ENCODE data around the gene CRYGA.
"Not testable (repeated sequence)": the region's sequence is repeated elsewhere in the genome, so short reads cannot be mapped to it uniquely, and the experiment has no call there.

CRYGA gene

DNA sequence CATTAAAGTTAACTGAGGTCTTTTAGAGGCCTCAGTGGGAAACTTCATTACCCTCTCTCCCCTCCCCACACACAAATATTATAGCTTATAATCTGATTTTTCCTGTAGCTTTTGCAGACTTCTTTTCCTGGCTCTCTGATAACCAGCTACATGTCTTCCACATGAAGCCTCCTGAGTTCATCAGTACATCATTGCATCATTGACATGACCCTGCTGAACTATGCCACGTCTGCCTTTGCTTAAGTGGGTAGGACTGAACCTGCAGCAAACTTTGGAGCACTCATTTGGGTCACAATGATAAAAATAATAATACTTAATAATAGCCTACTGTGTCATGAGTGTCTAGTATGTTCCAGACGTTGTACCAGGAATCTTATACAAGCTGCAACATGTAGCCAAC is 7.0 kb downstream of the CRYGA start:
- DNase-seq, result no peak

DNA sequence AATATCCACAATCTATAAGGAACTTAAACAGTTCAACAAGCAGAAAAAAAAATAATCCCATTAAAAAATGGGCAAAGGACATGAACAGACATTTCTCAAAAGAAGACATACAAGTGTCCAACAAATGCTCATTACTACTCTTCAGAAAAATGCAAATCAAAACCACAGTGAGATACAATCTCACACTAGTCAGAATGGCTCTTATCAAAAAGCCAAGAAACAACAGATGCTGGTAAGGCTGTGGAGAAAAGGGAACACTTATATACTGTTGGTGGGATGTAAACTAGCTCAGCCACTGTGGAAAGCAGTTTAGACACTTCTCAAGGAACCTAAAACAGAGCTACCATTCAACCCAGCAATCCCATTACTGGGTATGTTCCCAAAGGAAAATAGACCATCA is 10.2 kb downstream of the CRYGA start:
- no peak for DNase-seq

DNA sequence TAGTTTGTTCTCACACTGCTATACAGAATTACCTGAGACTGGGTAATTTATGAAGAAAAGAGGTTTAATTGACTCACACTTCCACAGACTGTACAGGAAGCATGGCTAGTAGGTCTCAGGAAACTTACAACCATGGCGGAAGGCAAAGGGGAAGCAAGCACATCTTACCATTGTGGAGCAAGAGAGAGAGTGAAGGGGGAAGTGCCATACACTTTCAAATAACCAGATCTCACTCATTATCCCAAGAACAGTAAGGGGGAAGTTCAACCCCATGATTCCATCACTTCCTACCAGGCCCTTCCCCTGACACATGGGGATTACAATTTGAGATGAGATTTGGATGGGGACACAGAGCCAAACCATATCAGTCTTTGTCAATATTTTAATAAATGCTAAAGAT is 12.4 kb downstream of the CRYGA start:
- DNase-seq, result no peak

DNA sequence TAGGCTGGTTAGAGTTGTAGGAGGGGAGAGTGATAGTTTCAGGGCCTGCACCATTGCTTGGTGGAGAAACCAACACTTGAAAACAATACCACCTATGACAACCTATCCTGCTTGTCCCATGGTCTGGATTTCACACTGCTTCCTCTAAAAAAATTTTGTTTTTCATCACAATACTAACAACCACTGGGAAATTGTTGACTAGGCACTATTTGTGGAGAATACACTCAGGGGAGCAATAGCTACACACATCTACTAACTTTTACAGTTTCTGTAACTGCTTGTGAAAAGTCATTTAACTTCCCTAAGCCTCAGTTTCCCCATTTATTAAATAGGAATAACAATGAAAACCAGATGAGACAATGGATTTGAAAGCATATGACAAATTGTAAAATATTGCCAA is 13.3 kb downstream of the CRYGA start:
- no peak for DNase-seq

DNA sequence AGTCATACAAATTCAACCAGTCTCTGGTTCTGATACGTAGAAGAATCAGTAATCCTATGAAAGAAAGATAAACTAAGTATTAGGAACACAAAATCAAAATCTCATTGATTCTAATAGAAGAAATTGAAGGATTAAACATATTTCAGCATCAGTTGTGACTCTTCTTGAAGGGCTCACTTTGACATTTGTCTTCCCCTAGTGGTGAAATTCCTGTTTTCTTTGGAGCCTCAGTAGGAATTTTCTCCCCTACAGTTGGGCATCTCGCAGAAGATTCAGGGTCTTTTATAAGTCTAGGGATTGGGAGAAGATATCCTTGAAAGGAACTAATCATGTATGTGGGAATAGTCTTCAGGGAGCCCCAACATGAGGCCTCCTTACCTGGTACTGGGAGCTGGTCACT is 14.6 kb downstream of the CRYGA start:
- no peak for DNase-seq

- no peak for DNase-seq
Observed at GRCh38 chr2:208147759-208148158, 15.6 kb downstream of the CRYGA start.

DNA sequence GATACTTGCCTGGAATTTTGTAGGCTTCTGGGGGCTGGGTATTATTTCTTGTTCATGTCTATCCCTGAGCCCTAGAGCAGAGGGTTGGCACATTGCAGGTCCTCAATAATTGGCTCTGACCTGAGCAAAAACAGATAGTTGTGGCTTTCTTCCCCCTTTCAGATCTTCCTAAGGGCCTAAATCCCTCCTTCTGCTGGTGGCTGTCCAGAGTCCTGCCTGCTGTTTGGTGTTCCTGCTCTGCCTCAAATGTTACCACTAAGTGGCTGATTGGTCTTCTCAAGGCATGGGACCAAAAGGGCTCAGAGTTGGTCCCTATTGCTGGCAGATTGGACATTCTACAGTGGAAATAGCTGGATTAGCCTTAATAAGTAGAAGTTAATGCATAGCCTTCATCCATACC is 16.4 kb downstream of the CRYGA start:
- no peak for DNase-seq

DNA sequence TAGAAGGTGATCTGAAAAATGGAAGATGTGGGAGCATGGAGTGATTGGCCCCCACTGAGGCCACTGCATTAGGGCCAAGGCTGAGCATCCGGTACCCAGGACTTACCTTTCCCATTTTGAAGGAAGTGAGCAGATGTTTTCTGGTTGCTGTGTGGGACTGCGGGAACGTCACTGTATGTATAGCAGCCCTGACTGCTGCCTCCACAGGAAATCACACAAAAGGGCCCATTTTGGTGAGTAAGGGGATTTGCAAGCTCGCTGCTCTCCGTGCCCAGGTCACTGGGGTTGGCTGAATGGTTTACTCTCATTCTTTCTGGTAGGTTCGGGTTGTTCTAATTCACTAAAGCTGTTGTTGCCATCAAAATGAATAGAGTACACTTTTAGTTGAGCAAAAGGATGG is 17.4 kb downstream of the CRYGA start, which contains the start of gene CRYGB:
CRYGB (minus strand) TSS at position 153 of the 400 bp plus-strand sequence; CDS start at position 115, 38 bp downstream.
- DNase-seq, result no peak

DNA sequence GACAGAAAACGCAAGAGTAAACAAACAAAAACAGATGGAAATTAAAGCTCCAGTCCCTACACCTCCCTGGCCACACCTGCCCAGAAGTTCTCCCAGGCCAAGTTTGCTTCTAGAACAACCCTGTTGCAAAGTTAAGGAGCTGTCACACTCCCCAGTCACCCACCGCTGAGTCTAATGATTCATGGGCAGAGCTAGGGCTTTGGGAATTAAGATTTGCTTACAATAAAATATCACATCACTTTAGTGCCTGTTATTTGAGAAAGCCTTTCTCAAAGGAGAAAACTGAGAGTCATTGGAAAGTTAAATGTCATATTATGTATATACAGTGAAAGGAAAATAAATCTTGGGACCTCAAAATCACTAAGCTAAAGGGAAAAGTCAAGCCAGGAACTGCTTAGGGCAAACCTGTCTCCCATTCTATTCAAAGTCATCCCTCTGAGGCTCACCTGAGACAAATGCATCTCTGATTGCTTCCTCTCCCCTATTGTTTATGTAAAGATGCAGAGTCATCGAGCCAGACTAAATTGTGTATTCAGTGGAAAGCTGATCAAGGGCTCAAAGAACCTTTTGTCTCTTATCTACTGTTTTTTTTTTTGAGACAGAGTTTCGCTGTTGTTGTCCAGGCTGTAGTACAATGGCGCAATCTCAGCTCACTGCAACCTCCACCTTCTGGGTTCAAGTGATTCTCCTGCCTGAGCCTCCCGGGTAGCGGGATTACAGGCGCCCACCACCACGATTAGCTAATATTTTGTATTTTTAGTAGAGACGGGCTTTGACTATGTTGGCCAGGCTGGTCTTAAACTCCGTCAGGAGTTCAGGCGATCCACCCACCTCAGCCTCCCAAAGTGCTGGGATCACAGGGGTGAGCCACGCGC is 20.2 kb downstream of the CRYGA start:
- no peak for DNase-seq

GRCh38 chr2:208142240-208142924 is 21.0 kb downstream of the CRYGA start:
- DNase-seq, result no peak

- no peak for DNase-seq
Observed at GRCh38 chr2:208139447-208139846, 23.9 kb downstream of the CRYGA start.

GRCh38 chr2:208138334-208138733 is 25.1 kb downstream of the CRYGA start:
- DNase-seq, result not testable (repeated sequence)

DNA sequence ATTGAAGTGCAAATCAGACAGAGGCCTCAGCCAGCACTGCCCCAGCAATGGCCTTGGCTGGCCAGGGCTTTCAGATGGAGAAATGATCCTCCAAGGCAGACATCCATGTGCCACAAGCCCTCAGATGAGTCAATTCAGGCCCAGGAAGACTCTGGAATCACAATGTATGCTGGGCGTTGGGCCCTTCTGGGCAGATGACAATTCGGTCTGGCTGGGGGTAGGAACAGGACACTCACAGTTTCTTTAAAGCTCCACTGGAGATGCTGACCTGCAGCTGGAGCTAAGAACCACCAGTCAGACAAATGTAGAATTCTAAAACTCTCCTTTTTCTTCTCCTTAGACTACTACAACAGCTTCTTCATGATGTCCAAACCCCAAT is 26.7 kb downstream of the CRYGA start:
- no peak for DNase-seq

DNA sequence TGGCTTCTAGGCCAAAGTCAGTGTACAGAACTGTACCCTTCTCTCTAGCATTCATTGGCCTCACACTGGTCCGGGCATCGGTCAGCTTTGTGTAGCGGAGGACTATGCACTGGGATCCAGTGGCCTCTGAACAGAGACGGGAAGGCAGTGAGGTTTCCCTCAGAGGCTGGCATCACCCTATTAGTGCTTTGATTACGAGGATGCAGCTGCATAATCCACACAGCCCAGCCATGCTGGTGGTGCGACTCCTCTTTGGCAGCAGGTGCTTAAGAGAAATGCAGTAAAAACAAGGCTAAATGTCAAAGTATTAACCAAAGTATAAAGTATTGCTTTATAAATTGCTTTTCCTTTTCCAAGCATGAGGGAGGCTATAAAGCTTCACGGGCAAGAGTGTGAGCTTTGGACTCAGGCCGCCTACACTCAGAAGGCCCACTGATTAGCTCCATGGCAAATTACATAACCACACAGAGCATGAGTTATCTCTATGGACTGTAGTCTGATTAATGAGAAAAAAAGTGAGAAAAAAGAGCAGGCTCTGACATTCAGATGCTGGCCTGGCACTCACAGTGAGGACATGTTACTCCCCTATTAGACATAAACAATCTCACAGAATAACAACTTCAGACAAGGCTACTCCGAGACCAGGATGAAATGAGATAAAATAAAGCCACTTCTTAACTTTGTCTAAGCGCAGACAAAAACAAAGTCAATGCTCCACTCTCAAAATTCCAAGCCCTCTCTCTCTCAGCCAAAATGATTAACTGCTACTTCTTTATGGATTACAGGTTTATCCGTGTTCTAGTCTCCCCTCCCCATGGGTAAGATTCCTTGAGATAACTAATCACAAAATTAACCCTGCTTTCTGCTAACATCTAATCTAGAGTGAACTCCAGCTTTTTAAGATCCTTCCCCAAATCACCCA is 27.3 kb downstream of the CRYGA start:
- DNase-seq, result no peak

- DNase-seq, result no peak
Observed at GRCh38 chr2:208134928-208135586, 28.3 kb downstream of the CRYGA start.

DNA sequence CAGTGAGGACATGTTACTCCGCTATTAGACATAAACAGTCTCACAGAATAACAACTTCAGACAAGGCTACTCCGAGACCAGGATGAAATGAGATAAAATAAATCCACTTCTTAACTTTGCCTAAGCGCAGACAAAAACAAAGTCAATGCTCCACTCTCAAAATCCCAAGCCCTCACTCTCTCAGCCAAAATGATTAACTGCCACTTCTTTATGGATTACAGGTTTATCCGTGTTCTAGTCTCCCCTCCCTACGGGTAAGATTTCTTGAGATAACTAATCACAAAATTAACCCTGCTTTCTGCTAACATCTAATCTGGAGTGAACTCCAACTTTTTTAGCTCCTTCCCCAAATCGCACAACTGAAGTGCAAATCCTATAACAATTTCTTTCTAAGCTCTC is 32.7 kb downstream of the CRYGA start:
- DNase-seq, result no peak

- DNase-seq, result no peak
Observed at GRCh38 chr2:208129744-208130711, 33.4 kb downstream of the CRYGA start, which contains the start of gene CRYGC. CRYGC (minus strand) TSS chr2:208129828; CDS start chr2:208129792, 36 bp downstream.

GRCh38 chr2:208128136-208128535 is 35.3 kb downstream of the CRYGA start:
- no peak for DNase-seq

GRCh38 chr2:208127090-208127489 is 36.3 kb downstream of the CRYGA start:
- no peak for DNase-seq

DNA sequence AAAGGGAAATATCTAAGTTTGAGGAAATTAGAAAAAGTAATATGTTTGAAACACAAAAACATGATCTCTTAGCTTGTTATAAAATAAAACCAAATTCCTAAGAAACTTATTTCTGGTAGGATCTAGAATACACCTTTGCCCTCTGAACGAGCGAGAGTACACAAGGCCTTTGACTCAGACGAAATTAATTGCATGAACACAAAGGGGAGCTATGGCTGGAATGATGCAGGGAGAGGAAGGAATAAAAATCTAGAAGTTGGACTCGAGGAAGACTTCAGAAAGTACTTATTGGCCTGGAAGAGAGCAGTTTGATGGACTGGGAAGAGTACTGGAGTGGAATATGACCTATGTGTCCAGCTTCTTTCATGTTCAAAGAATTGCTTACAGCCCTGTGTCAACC is 38.1 kb downstream of the CRYGA start:
- DNase-seq, result no peak

GRCh38 chr2:208124013-208124715 is 39.2 kb downstream of the CRYGA start, which contains the start of gene CRYGD:
CRYGD (minus strand) TSS chr2:208124524; CDS start chr2:208124473, 51 bp downstream.
- DNase-seq, result not testable (repeated sequence)
